Endothelial cell of umbilical vein (primary cell): ENCODE results near the gene SECISBP2.

Source experiments
- CTCF ChIP-seq, 2 donors: IDR thresholded peaks; 1 replicate in 1 of 2; 2 replicates in 1 of 2; pipeline ENCODE4 v1.5.1; 2011; ENCODE audit warnings: low read length in 2 of 2, mild to moderate bottlenecking in 2 of 2, moderate library complexity in 2 of 2, control low read depth in 1 of 2, inconsistent platforms in 1 of 2, low read depth in 1 of 2; ENCODE audit not compliant: insufficient read depth in 1 of 2; ENCODE audit errors: extremely low read depth in 1 of 2
- EZH2 ChIP-seq: IDR thresholded peaks from 2 replicates; pipeline ENCODE4 v1.6.1; 2012; ENCODE audit warnings: borderline replicate concordance, low read depth, mild to moderate bottlenecking, moderate library complexity, low read length, inconsistent platforms; ENCODE audit not compliant: severe bottlenecking
- FOS ChIP-seq: IDR thresholded peaks from 2 replicates; pipeline ENCODE4 v1.6.1; 2011; ENCODE audit warnings: mild to moderate bottlenecking, low read length, moderate library complexity, borderline replicate concordance; ENCODE audit not compliant: insufficient read depth
- JUN ChIP-seq: IDR thresholded peaks from 2 replicates; pipeline ENCODE4 v1.6.1; 2011; ENCODE audit warnings: borderline replicate concordance, low read depth; ENCODE audit not compliant: insufficient read length, insufficient read depth
- MYC ChIP-seq: IDR thresholded peaks from one replicate; pipeline ENCODE4 v1.6.1; 2011; ENCODE audit warnings: mild to moderate bottlenecking, low read depth, low read length
- POLR2A ChIP-seq: IDR thresholded peaks from 2 replicates; pipeline ENCODE4 v1.6.1; 2012; ENCODE audit warnings: low read depth, mild to moderate bottlenecking, control low read depth, low read length
- POLR2AphosphoS5 ChIP-seq: IDR thresholded peaks from 2 replicates; pipeline ENCODE4 v1.6.1; 2012; ENCODE audit warnings: low read depth, mild to moderate bottlenecking, control low read depth, low read length, moderate library complexity; ENCODE audit not compliant: insufficient read depth

GRCh38 chr9:89368978-89369377 lies 50.7 kb downstream of the SECISBP2 start:
- TF ChIP-seq FOS (no peak), CTCF (IDR thresholded peaks at IDR 0.05; ENCODE audit: extremely low read depth in 1 of 2, insufficient read depth in 1 of 2, low read depth in 1 of 2, low read length in 2 of 2) (no peak), EZH2 (no peak), POLR2AphosphoS5 (no peak), POLR2A (no peak), JUN (no peak), MYC (no peak)
